ENCODE measurements around the gene HCST. TPM values are rescaled to one million over a fixed set of nuclear protein-coding genes. Genes with fewer than 3 reads are reported as not detected.

HCST gene
- total and polyA plus RNA-seq, 12 donors = 2.8 to 97.2 (median 10.5) TPM; not detected in 1

DNA sequence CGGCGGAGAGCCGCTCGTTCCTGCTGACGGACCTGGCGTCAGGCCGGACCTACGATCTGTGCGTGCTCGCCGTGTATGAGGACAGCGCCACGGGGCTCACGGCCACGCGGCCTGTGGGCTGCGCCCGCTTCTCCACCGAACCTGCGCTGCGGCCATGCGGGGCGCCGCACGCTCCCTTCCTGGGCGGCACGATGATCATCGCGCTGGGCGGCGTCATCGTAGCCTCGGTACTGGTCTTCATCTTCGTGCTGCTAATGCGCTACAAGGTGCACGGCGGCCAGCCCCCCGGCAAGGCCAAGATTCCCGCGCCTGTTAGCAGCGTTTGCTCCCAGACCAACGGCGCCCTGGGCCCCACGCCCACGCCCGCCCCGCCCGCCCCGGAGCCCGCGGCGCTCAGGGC is 42.2 kb downstream of the HCST start:
- TF ChIP-seq, protein P1, sequence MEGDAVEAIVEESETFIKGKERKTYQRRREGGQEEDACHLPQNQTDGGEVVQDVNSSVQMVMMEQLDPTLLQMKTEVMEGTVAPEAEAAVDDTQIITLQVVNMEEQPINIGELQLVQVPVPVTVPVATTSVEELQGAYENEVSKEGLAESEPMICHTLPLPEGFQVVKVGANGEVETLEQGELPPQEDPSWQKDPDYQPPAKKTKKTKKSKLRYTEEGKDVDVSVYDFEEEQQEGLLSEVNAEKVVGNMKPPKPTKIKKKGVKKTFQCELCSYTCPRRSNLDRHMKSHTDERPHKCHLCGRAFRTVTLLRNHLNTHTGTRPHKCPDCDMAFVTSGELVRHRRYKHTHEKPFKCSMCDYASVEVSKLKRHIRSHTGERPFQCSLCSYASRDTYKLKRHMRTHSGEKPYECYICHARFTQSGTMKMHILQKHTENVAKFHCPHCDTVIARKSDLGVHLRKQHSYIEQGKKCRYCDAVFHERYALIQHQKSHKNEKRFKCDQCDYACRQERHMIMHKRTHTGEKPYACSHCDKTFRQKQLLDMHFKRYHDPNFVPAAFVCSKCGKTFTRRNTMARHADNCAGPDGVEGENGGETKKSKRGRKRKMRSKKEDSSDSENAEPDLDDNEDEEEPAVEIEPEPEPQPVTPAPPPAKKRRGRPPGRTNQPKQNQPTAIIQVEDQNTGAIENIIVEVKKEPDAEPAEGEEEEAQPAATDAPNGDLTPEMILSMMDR (IDR thresholded peaks at IDR 0.05) = no peak
- TF ChIP-seq POLR2A (IDR thresholded peaks at IDR 0.05) = no peak
- no peak overlapping the region for H3K4me3 ChIP-seq
- 73 to 94% (median 85%) methylated on average over 3 to 52 of the region's 52 CpGs for WGBS, 4 donors
- no peaks in the 10 kb centered on the region for H3K9me3 ChIP-seq (replicated peaks in 1 of 3)
- DNase-seq = no peak
- intact Hi-C loops (cut with DNase I) = no loop called here
- no peaks in the 10 kb centered on the region for H3K27me3 ChIP-seq
- no peak overlapping the region for H3K27ac ChIP-seq
- H3K4me1 ChIP-seq (replicated peaks in 1 of 2) = no peaks in the 10 kb centered on the region
- H3K36me3 ChIP-seq (replicated peaks in 1 of 2) = peaks cover 0 to 6% of the 10 kb centered on the region in 2 donors

DNA sequence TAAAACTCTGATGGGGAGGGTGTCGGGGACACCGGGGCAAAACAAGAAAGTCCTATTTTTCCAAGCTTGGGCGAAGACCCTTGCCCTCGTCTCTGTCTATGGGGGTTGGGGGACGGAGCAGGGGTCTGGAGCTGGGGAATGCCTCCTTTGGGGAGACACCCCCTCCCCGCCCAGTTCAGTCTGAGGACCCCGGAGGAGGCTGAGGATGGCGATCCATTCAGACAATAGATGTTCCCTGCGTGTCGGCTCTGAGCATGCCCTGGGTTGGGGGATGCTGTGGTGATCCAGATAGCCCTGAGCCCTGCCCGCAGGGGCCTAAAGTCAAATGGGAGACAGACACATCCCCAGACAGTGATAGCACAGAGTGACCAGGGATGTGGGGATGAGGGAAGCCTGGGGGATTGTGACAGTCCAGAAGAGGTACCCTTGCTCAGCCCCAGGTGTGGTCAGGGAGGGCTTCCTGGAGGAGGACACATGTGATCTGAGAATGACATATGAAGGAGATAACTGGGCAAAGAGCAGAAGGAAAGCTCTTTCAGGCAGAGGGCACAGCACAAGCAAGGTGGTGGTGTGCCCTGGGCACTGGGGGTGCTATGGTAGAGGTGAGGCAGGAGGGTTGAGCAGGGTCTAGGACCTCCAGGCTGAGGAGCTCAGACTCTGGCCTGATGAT is 42.9 kb downstream of the HCST start:
- Histone ChIP-seq H3K4me3 (no peak overlapping the region), H3K36me3 (replicated peaks in 1 of 2) (peaks cover 0 to 3% of the 10 kb centered on the region in 2 donors), H3K27me3 (no peaks in the 10 kb centered on the region), H3K4me1 (replicated peaks in 1 of 2) (no peaks in the 10 kb centered on the region), H3K9me3 (replicated peaks in 1 of 3) (no peaks in the 10 kb centered on the region), H3K27ac (no peak overlapping the region)
- TF ChIP-seq, protein P1 (IDR thresholded peaks at IDR 0.05) = no peak
- TF ChIP-seq POLR2A (IDR thresholded peaks at IDR 0.05) = no peak
- DNase-seq = no peak
- 92 to 100% (median 94%) methylated on average over 3 to 11 of the region's 11 CpGs for WGBS, 4 donors
- intact Hi-C loops (cut with DNase I) = no loop called here

DNA sequence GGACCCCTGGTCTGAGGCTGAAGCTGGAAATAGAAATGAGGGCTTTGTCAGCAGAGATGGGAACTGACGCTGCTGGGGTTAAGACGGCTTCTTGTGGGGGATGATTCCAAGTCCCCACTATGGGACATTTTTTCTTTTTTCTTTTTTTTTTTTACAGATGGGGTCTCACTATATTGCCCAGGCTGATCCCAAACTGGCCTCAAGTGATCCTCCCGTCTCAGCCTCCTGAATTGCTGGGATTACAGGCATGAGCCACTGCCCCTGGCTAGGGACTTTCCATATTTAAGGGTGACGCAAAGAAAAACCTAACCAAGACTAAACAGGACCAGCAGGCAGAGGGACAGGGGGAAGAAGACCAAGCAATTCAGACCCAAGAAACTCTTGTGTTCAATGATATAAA is 43.9 kb downstream of the HCST start:
- Histone ChIP-seq H3K36me3 (replicated peaks in 1 of 2) (no peaks in the 10 kb centered on the region), H3K27me3 (no peaks in the 10 kb centered on the region), H3K4me3 (no peak overlapping the region), H3K4me1 (replicated peaks in 1 of 2) (no peaks in the 10 kb centered on the region), H3K9me3 (replicated peaks in 1 of 3) (no peaks in the 10 kb centered on the region), H3K27ac (no peak overlapping the region)
- DNase-seq = no peak
- 94 to 96% (median 95%) methylated on average over 4 of the region's 4 CpGs for WGBS, 4 donors
- TF ChIP-seq, protein P1 (IDR thresholded peaks at IDR 0.05) = no peak
- no peak for TF ChIP-seq POLR2A (IDR thresholded peaks at IDR 0.05)
- intact Hi-C loops (cut with DNase I) = no loop called here

GRCh38 chr19:35949131-35949530 is 46.8 kb downstream of the HCST start:
- intact Hi-C loops (cut with DNase I) = no loop called here
- H3K27ac ChIP-seq = no peak overlapping the region
- WGBS, 4 donors = 16 to 43% (median 21%) methylated on average over 2 of the region's 2 CpGs
- no peak for DNase-seq
- H3K9me3 ChIP-seq (replicated peaks in 1 of 3) = no peaks in the 10 kb centered on the region
- H3K4me3 ChIP-seq = no peak overlapping the region
- TF ChIP-seq, protein P1 (IDR thresholded peaks at IDR 0.05) = no peak
- TF ChIP-seq POLR2A (IDR thresholded peaks at IDR 0.05) = no peak
- no peaks in the 10 kb centered on the region for H3K27me3 ChIP-seq
- no peaks in the 10 kb centered on the region for H3K36me3 ChIP-seq (replicated peaks in 1 of 2)
- H3K4me1 ChIP-seq (replicated peaks in 1 of 2) = no peaks in the 10 kb centered on the region

Small RNA genes lying within 50 kb of the gene (small RNA-seq; reads per million reads assigned to genes)
- gene RN7SL402P = 0 reads per million in 2 donors

Other genes with a start within 250 kb of the HCST start
- not detected for gene UPK1A, start 236.0 kb upstream of the HCST start, total RNA-seq
- 1 to 10 TPM in 1 of 3 donors, not detected in 2; 1.2 TPM for gene UPK1A, start 236.0 kb upstream of the HCST start, polyA plus RNA-seq
- under 1 TPM in 1 of 9 donors, not detected in 8; 0.38 TPM for gene ZBTB32, start 198.0 kb upstream of the HCST start, total RNA-seq
- gene ZBTB32, start 198.0 kb upstream of the HCST start, polyA plus RNA-seq = under 1 TPM in 2 of 3 donors, not detected in 1; 0.27 to 0.40 TPM
- 10 to 100 TPM in 8 of 9 donors, 1 to 10 TPM in 1; 6.6 to 41.8 (median 19.8) TPM for gene KMT2B, start 184.5 kb upstream of the HCST start, total RNA-seq
- 10 to 100 TPM; 10.1 to 97.3 (median 70.3) TPM for gene KMT2B, start 184.5 kb upstream of the HCST start, polyA plus RNA-seq
- 10 to 100 TPM in 6 of 9 donors, 1 to 10 TPM in 3; 4.9 to 35.3 (median 13.8) TPM for gene IGFLR1, start 160.1 kb upstream of the HCST start, total RNA-seq
- gene IGFLR1, start 160.1 kb upstream of the HCST start, polyA plus RNA-seq = 10 to 100 TPM in 2 of 3 donors, 1 to 10 TPM in 1; 5.3 to 32.3 (median 21.5) TPM
- gene U2AF1L4, start 157.1 kb upstream of the HCST start, total RNA-seq = 10 to 100 TPM; 14.8 to 55.0 (median 32.7) TPM
- 100 to 1,000 TPM in 2 of 3 donors, 10 to 100 TPM in 1; 30.3 to 255 (median 104) TPM for gene U2AF1L4, start 157.1 kb upstream of the HCST start, polyA plus RNA-seq
- 100 to 1,000 TPM in 1 of 9 donors, 10 to 100 TPM in 8; 29.5 to 149 (median 71.0) TPM for gene PSENEN, start 156.9 kb upstream of the HCST start, total RNA-seq
- 100 to 1,000 TPM in 2 of 3 donors, 10 to 100 TPM in 1; 93.1 to 230 (median 174) TPM for gene PSENEN, start 156.9 kb upstream of the HCST start, polyA plus RNA-seq
- gene LIN37, start 154.0 kb upstream of the HCST start, total RNA-seq = 10 to 100 TPM in 8 of 9 donors, 1 to 10 TPM in 1; 6.0 to 28.2 (median 12.5) TPM
- 100 to 1,000 TPM in 1 of 3 donors, 10 to 100 TPM in 2; 11.3 to 137 (median 75.9) TPM for gene LIN37, start 154.0 kb upstream of the HCST start, polyA plus RNA-seq
- 100 to 1,000 TPM in 7 of 9 donors, 10 to 100 TPM in 2; 21.1 to 431 (median 164) TPM for gene HSPB6, start 145.5 kb upstream of the HCST start, total RNA-seq
- 100 to 1,000 TPM; 524 to 932 (median 718) TPM for gene HSPB6, start 145.5 kb upstream of the HCST start, polyA plus RNA-seq
- 10 to 100 TPM in 5 of 9 donors, 1 to 10 TPM in 4; 4.4 to 18.5 (median 10.2) TPM for gene PROSER3, start 144.4 kb upstream of the HCST start, total RNA-seq
- gene PROSER3, start 144.4 kb upstream of the HCST start, polyA plus RNA-seq = 10 to 100 TPM in 2 of 3 donors, 1 to 10 TPM in 1; 7.0 to 27.3 (median 14.7) TPM
- 10 to 100 TPM in 3 of 9 donors, 1 to 10 TPM in 5, under 1 TPM in 1; 0.54 to 30.9 (median 5.4) TPM for gene ARHGAP33, start 127.0 kb upstream of the HCST start, total RNA-seq
- 10 to 100 TPM in 2 of 3 donors, 1 to 10 TPM in 1; 1.2 to 90.3 (median 27.9) TPM for gene ARHGAP33, start 127.0 kb upstream of the HCST start, polyA plus RNA-seq
- gene PRODH2, start 89.7 kb upstream of the HCST start, total RNA-seq = under 1 TPM in 1 of 9 donors, not detected in 8; 0.46 TPM
- gene PRODH2, start 89.7 kb upstream of the HCST start, polyA plus RNA-seq = under 1 TPM in 1 of 3 donors, not detected in 2; 0.07 TPM
- gene NPHS1, start 50.0 kb upstream of the HCST start, total RNA-seq = under 1 TPM in 1 of 9 donors, not detected in 8; 0.31 TPM
- gene NPHS1, start 50.0 kb upstream of the HCST start, polyA plus RNA-seq = not detected
- under 1 TPM in 4 of 9 donors, not detected in 5; 0.06 to 0.32 (median 0.11) TPM for gene KIRREL2, start 45.6 kb upstream of the HCST start, total RNA-seq
- gene KIRREL2, start 45.6 kb upstream of the HCST start, polyA plus RNA-seq = under 1 TPM; 0.03 to 0.24 (median 0.15) TPM
- gene APLP1, start 34.0 kb upstream of the HCST start, total RNA-seq = 10 to 100 TPM in 4 of 9 donors, 1 to 10 TPM in 5; 1.0 to 68.7 (median 8.6) TPM
- gene APLP1, start 34.0 kb upstream of the HCST start, polyA plus RNA-seq = 100 to 1,000 TPM in 1 of 3 donors, 10 to 100 TPM in 2; 77.4 to 278 (median 89.7) TPM
- 10 to 100 TPM in 2 of 9 donors, 1 to 10 TPM in 7; 1.7 to 10.8 (median 6.7) TPM for gene NFKBID, start 2.0 kb upstream of the HCST start, total RNA-seq
- gene NFKBID, start 2.0 kb upstream of the HCST start, polyA plus RNA-seq = 10 to 100 TPM in 2 of 3 donors, 1 to 10 TPM in 1; 1.5 to 18.9 (median 14.7) TPM
- 100 to 1,000 TPM in 7 of 9 donors, 10 to 100 TPM in 2; 11.8 to 323 (median 138) TPM for gene TYROBP, start 5.8 kb downstream of the HCST start, total RNA-seq
- 100 to 1,000 TPM in 2 of 3 donors, 10 to 100 TPM in 1; 83.9 to 291 (median 290) TPM for gene TYROBP, start 5.8 kb downstream of the HCST start, polyA plus RNA-seq
- 10 to 100 TPM in 7 of 9 donors, 1 to 10 TPM in 2; 1.7 to 23.3 (median 15.5) TPM for gene LRFN3, start 33.8 kb downstream of the HCST start, total RNA-seq
- gene LRFN3, start 33.8 kb downstream of the HCST start, polyA plus RNA-seq = 1 to 10 TPM; 3.7 to 8.4 (median 7.1) TPM
- 10 to 100 TPM; 19.5 to 68.9 (median 25.2) TPM for gene SDHAF1, start 92.7 kb downstream of the HCST start, total RNA-seq
- gene SDHAF1, start 92.7 kb downstream of the HCST start, polyA plus RNA-seq = 10 to 100 TPM; 13.7 to 19.2 (median 15.9) TPM
- under 1 TPM in 6 of 9 donors, not detected in 3; 0.14 to 0.53 (median 0.45) TPM for gene SYNE4, start 106.3 kb downstream of the HCST start, total RNA-seq
- gene SYNE4, start 106.3 kb downstream of the HCST start, polyA plus RNA-seq = 1 to 10 TPM in 1 of 3 donors, under 1 TPM in 2; 0.18 to 3.0 (median 0.67) TPM
- gene ALKBH6, start 111.7 kb downstream of the HCST start, total RNA-seq = 10 to 100 TPM; 16.8 to 30.6 (median 23.7) TPM
- gene ALKBH6, start 111.7 kb downstream of the HCST start, polyA plus RNA-seq = 10 to 100 TPM; 18.5 to 39.8 (median 39.2) TPM
- 10 to 100 TPM in 2 of 9 donors, 1 to 10 TPM in 7; 1.3 to 12.5 (median 6.4) TPM for gene CLIP3, start 130.3 kb downstream of the HCST start, total RNA-seq
- gene CLIP3, start 130.3 kb downstream of the HCST start, polyA plus RNA-seq = 10 to 100 TPM in 2 of 3 donors, 1 to 10 TPM in 1; 8.3 to 20.1 (median 12.6) TPM
- gene THAP8, start 151.8 kb downstream of the HCST start, total RNA-seq = 10 to 100 TPM in 3 of 9 donors, 1 to 10 TPM in 6; 3.2 to 15.9 (median 7.5) TPM
- gene THAP8, start 151.8 kb downstream of the HCST start, polyA plus RNA-seq = 1 to 10 TPM; 3.2 to 6.0 (median 3.4) TPM
- 1 to 10 TPM in 2 of 9 donors, under 1 TPM in 6, not detected in 1; 0.12 to 2.0 (median 0.69) TPM for gene WDR62, start 152.4 kb downstream of the HCST start, total RNA-seq
- gene WDR62, start 152.4 kb downstream of the HCST start, polyA plus RNA-seq = 1 to 10 TPM in 1 of 3 donors, under 1 TPM in 2; 0.33 to 1.0 (median 0.77) TPM
- gene OVOL3, start 208.6 kb downstream of the HCST start, total RNA-seq = not detected
- not detected for gene OVOL3, start 208.6 kb downstream of the HCST start, polyA plus RNA-seq
- gene POLR2I, start 212.3 kb downstream of the HCST start, total RNA-seq = 10 to 100 TPM; 38.0 to 88.3 (median 74.9) TPM
- 100 to 1,000 TPM in 1 of 3 donors, 10 to 100 TPM in 2; 58.5 to 127 (median 69.9) TPM for gene POLR2I, start 212.3 kb downstream of the HCST start, polyA plus RNA-seq
- gene TBCB, start 212.9 kb downstream of the HCST start, total RNA-seq = 100 to 1,000 TPM in 7 of 9 donors, 10 to 100 TPM in 2; 88.8 to 233 (median 126) TPM
- gene TBCB, start 212.9 kb downstream of the HCST start, polyA plus RNA-seq = 100 to 1,000 TPM; 124 to 230 (median 201) TPM
- 100 to 1,000 TPM in 8 of 9 donors, 10 to 100 TPM in 1; 94.8 to 762 (median 298) TPM for gene CAPNS1, start 237.5 kb downstream of the HCST start, total RNA-seq
- gene CAPNS1, start 237.5 kb downstream of the HCST start, polyA plus RNA-seq = 100 to 1,000 TPM; 740 to 916 (median 745) TPM
- gene COX7A1, start 249.9 kb downstream of the HCST start, total RNA-seq = 100 to 1,000 TPM in 4 of 9 donors, 10 to 100 TPM in 5; 20.4 to 163 (median 71.4) TPM
- gene COX7A1, start 249.9 kb downstream of the HCST start, polyA plus RNA-seq = 100 to 1,000 TPM in 2 of 3 donors, 10 to 100 TPM in 1; 31.3 to 232 (median 187) TPM